ENCODE measurements around the gene EVX1.

EVX1 gene

DNA sequence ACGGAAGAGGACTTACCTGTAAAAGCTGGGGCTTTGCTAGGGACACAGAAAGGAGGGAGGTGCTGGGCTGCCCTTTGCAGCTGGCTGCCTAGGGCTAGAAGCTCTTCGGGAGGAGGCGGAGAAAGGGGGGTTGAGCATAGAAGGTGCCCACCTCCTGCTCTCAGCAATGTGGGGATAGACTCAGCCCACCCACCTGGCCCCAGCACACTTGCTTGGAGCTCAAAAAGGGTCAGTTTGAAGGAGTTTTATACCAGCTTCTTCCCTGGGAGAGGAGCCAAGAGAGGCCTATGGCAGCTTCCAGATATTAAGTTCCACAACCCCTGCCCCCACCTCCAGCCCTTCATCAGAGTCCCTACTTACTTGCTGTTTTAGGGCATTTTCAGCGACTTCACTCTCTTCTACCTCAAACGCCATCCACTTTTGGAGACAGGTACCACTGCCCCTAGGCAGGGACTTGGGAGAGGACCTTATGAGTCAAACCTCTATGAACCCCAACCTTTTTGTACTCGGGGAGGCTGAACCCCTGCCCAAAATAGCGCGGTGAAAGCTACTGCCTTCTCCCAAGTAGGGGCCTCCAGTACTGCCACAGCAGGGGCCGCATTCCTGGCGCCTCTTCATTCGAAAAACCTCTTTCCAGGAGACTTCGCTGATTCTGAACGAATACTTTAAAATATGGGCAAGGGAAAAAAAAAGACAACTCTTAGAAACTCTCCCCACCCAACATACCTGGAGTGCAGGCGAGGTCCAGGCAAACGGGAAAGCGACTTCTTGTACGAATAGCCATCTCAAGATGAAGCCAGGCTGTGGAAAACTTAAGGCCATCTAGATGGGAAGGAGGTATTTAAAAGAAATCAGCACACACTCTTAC, 1.2 kb upstream of the EVX1 start:
- DNase-seq (ENCODE audit: extremely low read depth, insufficient read length) = no peak
- Histone ChIP-seq H3K4me3 (replicated peaks; ENCODE audit: low read depth, low read length) (no peak overlapping the region), H3K36me3 (ENCODE audit: control insufficient read depth, insufficient read depth, low read length) (no peaks in the 10 kb centered on the region), H3K27me3 (replicated peaks; ENCODE audit: control insufficient read depth, insufficient read depth, low read length) (peaks cover 8% of the 10 kb centered on the region)
- TF ChIP-seq CTCF (IDR thresholded peaks at IDR 0.05; ENCODE audit: insufficient read depth, low read length, poor library complexity, severe bottlenecking) = no peak

DNA sequence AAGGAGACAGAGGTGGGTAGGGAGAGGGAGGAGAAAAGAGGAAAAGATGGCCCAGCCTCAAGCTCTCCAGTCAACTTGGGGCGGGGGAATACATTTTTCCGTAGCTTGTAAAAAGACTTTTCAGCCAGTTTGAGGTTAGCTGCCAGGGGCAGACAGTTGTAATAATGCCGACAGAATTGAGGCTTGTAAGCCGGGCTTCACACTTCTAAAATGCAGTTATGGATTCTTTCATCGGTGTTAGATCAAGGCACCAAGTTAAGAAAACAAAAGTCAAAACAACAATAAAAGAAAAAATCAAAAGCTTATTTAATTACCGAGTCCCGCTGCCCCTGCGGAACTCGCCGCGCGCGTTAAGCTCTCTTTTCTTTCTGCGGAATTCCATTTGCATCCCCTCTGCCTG, 448 bp upstream of the EVX1 start:
- Histone ChIP-seq H3K27me3 (replicated peaks; ENCODE audit: control insufficient read depth, insufficient read depth, low read length) (peaks cover 8% of the 10 kb centered on the region), H3K4me3 (replicated peaks; ENCODE audit: low read depth, low read length) (no peak overlapping the region), H3K36me3 (ENCODE audit: control insufficient read depth, insufficient read depth, low read length) (no peaks in the 10 kb centered on the region)
- no peak for TF ChIP-seq CTCF (IDR thresholded peaks at IDR 0.05; ENCODE audit: insufficient read depth, low read length, poor library complexity, severe bottlenecking)
- no peak for DNase-seq (ENCODE audit: extremely low read depth, insufficient read length)

DNA sequence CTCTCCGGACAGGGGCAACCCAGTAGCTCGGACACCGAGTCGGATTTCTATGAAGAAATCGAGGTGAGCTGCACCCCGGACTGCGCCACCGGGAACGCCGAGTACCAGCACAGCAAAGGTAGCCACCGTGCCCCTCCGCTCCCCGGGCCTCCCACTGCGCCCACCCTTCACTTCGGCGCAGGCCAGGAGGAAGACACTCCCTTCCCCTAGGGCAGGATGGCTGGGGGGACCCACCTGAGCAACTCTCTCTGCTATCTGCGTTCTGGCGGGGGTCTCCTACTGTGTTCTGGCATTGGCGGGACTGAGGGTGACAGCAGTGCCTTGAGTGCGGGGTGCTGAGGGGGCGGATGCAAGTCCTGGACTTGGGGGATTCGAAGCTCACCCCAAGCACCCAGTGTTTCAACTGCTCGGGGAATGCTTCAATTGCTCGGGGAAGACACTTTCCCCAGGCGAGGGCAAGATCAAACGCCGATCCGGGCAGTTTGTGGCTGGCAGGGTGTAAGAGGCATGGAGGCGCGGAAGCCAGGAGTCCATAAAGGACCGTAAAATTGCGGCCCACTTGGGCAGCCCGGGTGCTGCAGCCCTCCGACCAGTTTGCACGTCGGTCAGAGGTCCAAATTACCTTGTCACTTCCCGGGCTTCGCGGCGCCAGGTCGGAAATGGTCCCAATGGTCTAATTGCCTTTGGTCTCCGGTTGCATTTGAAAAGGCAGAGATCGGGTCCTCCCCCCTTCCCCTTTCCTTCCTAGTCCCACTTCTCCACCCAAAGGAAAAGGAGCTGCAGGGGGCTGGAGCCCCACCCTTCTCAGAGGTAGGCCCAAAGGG, 950 bp downstream of the EVX1 start:
- no peak overlapping the region for H3K4me3 ChIP-seq (replicated peaks; ENCODE audit: low read depth, low read length)
- no peak for TF ChIP-seq CTCF (IDR thresholded peaks at IDR 0.05; ENCODE audit: insufficient read depth, low read length, poor library complexity, severe bottlenecking)
- no peaks in the 10 kb centered on the region for H3K36me3 ChIP-seq (ENCODE audit: control insufficient read depth, insufficient read depth, low read length)
- H3K27me3 ChIP-seq (replicated peaks; ENCODE audit: control insufficient read depth, insufficient read depth, low read length) = peaks cover 10% of the 10 kb centered on the region
- no peak for DNase-seq (ENCODE audit: extremely low read depth, insufficient read length)

GRCh38 chr7:27244488-27245123, 2.0 kb downstream of the EVX1 start:
- TF ChIP-seq CTCF (IDR thresholded peaks at IDR 0.05; ENCODE audit: insufficient read depth, low read length, poor library complexity, severe bottlenecking) = no peak
- H3K4me3 ChIP-seq (replicated peaks; ENCODE audit: low read depth, low read length) = no peak overlapping the region
- no peak for DNase-seq (ENCODE audit: extremely low read depth, insufficient read length)
- peaks cover 8% of the 10 kb centered on the region for H3K27me3 ChIP-seq (replicated peaks; ENCODE audit: control insufficient read depth, insufficient read depth, low read length)
- no peaks in the 10 kb centered on the region for H3K36me3 ChIP-seq (ENCODE audit: control insufficient read depth, insufficient read depth, low read length)

DNA sequence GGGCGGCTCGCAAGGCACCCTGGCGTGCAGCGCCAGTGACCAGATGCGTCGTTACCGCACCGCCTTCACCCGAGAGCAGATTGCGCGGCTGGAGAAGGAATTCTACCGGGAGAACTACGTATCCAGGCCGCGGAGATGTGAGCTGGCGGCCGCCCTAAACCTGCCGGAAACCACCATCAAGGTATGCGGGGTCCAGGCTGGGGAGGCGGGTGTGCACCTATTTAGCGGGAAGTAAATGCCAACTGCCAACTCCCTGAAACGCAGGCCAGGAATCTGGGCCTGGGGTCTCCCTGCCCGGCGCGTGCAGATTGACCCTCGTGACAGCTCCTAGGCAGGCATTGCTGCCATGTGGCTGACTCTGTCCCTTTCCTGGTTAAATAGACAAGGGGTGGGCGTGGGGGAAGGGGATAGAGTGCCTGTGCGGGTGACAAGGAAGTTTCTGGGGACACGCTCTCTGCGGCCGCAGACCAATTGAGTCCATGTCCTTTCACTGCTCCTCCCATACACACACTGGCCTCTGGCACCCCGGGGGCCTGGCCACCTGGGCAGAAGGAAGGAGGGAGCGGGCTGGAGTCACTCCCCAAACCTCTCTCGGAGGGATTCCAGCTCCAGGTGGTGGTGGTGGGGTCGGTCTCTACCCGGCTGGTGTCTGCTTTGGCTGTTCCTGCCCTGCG, 2.7 kb downstream of the EVX1 start:
- Histone ChIP-seq H3K36me3 (ENCODE audit: control insufficient read depth, insufficient read depth, low read length) (no peaks in the 10 kb centered on the region), H3K27me3 (replicated peaks; ENCODE audit: control insufficient read depth, insufficient read depth, low read length) (peaks cover 8% of the 10 kb centered on the region), H3K4me3 (replicated peaks; ENCODE audit: low read depth, low read length) (no peak overlapping the region)
- no peak for DNase-seq (ENCODE audit: extremely low read depth, insufficient read length)
- no peak for TF ChIP-seq CTCF (IDR thresholded peaks at IDR 0.05; ENCODE audit: insufficient read depth, low read length, poor library complexity, severe bottlenecking)
